H9 (cell line): ENCODE data around the gene MEFV. TPM values are rescaled to one million over a fixed set of nuclear protein-coding genes. Genes with fewer than 3 reads are reported as not detected.

Experiments used
- DNase-seq: peaks from one replicate; pipeline ENCODE4 v3.0.0-alpha.2; 2017
- H2AFZ ChIP-seq: one replicate; pipeline ENCODE4 v1.6.1; 2013; ENCODE audit warnings: mild to moderate bottlenecking, low read length, control low read depth, moderate library complexity
- H2AK5ac ChIP-seq: 2 replicates; pipeline ENCODE4 v1.6.1; 2013; ENCODE audit warnings: low read length, control low read depth, mixed read lengths; ENCODE audit not compliant: insufficient read length
- H2BK120ac ChIP-seq: one replicate; pipeline ENCODE4 v1.6.1; 2013; ENCODE audit warnings: low read depth, mild to moderate bottlenecking, low read length, control low read depth, inconsistent platforms; ENCODE audit not compliant: poor library complexity, severe bottlenecking
- H2BK12ac ChIP-seq: 2 replicates; pipeline ENCODE4 v1.6.1; 2013; ENCODE audit warnings: low read length, control low read depth, mixed read lengths, low read depth; ENCODE audit not compliant: insufficient read length
- H2BK15ac ChIP-seq: 2 replicates; pipeline ENCODE4 v1.6.1; 2013; ENCODE audit warnings: low read depth, low read length, control low read depth
- H2BK20ac ChIP-seq: one replicate; pipeline ENCODE4 v1.6.1; 2013; ENCODE audit warnings: low read depth, mild to moderate bottlenecking, low read length, control low read depth, inconsistent platforms; ENCODE audit not compliant: poor library complexity, severe bottlenecking
- H2BK5ac ChIP-seq: 2 replicates; pipeline ENCODE4 v1.6.1; 2013; ENCODE audit warnings: low read length, control low read depth, mixed read lengths; ENCODE audit not compliant: insufficient read length
- H3K14ac ChIP-seq: 2 replicates; pipeline ENCODE4 v1.6.1; 2013; ENCODE audit warnings: low read length, control low read depth; ENCODE audit not compliant: insufficient read depth
- H3K18ac ChIP-seq: 2 replicates; pipeline ENCODE4 v1.6.1; 2013; ENCODE audit warnings: low read depth, mild to moderate bottlenecking, mixed read lengths, low read length, control low read depth; ENCODE audit not compliant: insufficient read length
- H3K23ac ChIP-seq: 2 replicates; pipeline ENCODE4 v1.6.1; 2013; ENCODE audit warnings: low read length, control low read depth, mixed read lengths, low read depth; ENCODE audit not compliant: insufficient read length
- H3K23me2 ChIP-seq: 2 replicates; pipeline ENCODE4 v1.6.1; 2013; ENCODE audit warnings: low read depth, mild to moderate bottlenecking, mixed read lengths, low read length, control low read depth; ENCODE audit not compliant: insufficient read length, poor library complexity, severe bottlenecking
- H3K27ac ChIP-seq: 2 replicates; pipeline ENCODE4 v1.5.1; 2013; ENCODE audit warnings: low read length, control low read depth, mixed read lengths, low read depth; ENCODE audit not compliant: insufficient read length
- H3K27me3 ChIP-seq: 2 replicates; pipeline ENCODE4 v1.6.1; 2013; ENCODE audit warnings: low read length, control low read depth, inconsistent platforms; ENCODE audit not compliant: insufficient read depth
- H3K4ac ChIP-seq: 2 replicates; pipeline ENCODE4 v1.6.1; 2013; ENCODE audit warnings: low read depth, mild to moderate bottlenecking, control low read depth, inconsistent platforms, low read length, moderate library complexity
- H3K4me1 ChIP-seq: 2 replicates; pipeline ENCODE4 v1.6.1; 2013; ENCODE audit warnings: low read length, control low read depth, inconsistent platforms; ENCODE audit not compliant: insufficient read depth
- H3K4me2 ChIP-seq: 2 replicates; pipeline ENCODE4 v1.6.1; 2013; ENCODE audit warnings: low read length, control low read depth, mixed read lengths; ENCODE audit not compliant: insufficient read length, insufficient read depth
- H3K56ac ChIP-seq: 2 replicates; pipeline ENCODE4 v1.6.1; 2013; ENCODE audit warnings: low read depth, mild to moderate bottlenecking, mixed read lengths, low read length, control low read depth; ENCODE audit not compliant: insufficient read length
- H3K79me1 ChIP-seq: 2 replicates; pipeline ENCODE4 v1.6.1; 2013; ENCODE audit warnings: low read depth, mild to moderate bottlenecking, moderate library complexity, low read length, control low read depth, inconsistent platforms; ENCODE audit not compliant: insufficient read depth, poor library complexity, severe bottlenecking
- H3K79me2 ChIP-seq: 2 replicates; pipeline ENCODE4 v1.6.1; 2013; ENCODE audit warnings: low read length, control low read depth, inconsistent platforms; ENCODE audit not compliant: insufficient read depth
- H3K9ac ChIP-seq: 2 replicates; pipeline ENCODE4 v1.6.1; 2013; ENCODE audit warnings: low read length, control low read depth, mixed read lengths; ENCODE audit not compliant: insufficient read length; ENCODE audit errors: extremely low read depth
- H3K9me3 ChIP-seq: one replicate; pipeline ENCODE4 v1.6.1; 2013; ENCODE audit warnings: low read depth, low read length, inconsistent platforms; ENCODE audit not compliant: control insufficient read depth
- H3T11ph ChIP-seq: one replicate; pipeline ENCODE4 v1.6.1; 2013; ENCODE audit warnings: mild to moderate bottlenecking, low read length, control low read depth, inconsistent platforms
- H4K20me1 ChIP-seq: one replicate; pipeline ENCODE4 v1.6.1; 2013; ENCODE audit not compliant: control insufficient read depth, insufficient read length, insufficient read depth
- H4K5ac ChIP-seq: 2 replicates; pipeline ENCODE4 v1.6.1; 2013; ENCODE audit warnings: low read depth, mild to moderate bottlenecking, mixed read lengths, low read length, control low read depth; ENCODE audit not compliant: insufficient read length
- H4K8ac ChIP-seq: replicated peaks from 2 replicates; pipeline ENCODE4 v1.6.1; 2013; ENCODE audit warnings: low read length, control low read depth, mixed read lengths, low read depth; ENCODE audit not compliant: insufficient read length
- H4K91ac ChIP-seq: 2 replicates; pipeline ENCODE4 v1.6.1; 2013; ENCODE audit warnings: low read depth, mild to moderate bottlenecking, moderate library complexity, mixed read lengths, low read length, control low read depth; ENCODE audit not compliant: insufficient read length
- H3K27ac Mint-ChIP-seq, 3 experiments: 2 replicates in 2 of 3; 3 replicates in 1 of 3; pipeline ENCODE4 v1.8.0; 2020 to 2021; ENCODE audit warnings: mixed read lengths in 3 of 3, mild to moderate bottlenecking in 1 of 3, moderate library complexity in 1 of 3
- H3K27me3 Mint-ChIP-seq: 2 replicates; pipeline ENCODE4 v1.8.0; 2021; ENCODE audit warnings: low read depth, mild to moderate bottlenecking, moderate library complexity, mixed read lengths
- H3K36me3 Mint-ChIP-seq, 3 experiments: 2 replicates in 2 of 3; 3 replicates in 1 of 3; pipeline ENCODE4 v1.8.0; 2020 to 2021; ENCODE audit warnings: low read depth in 3 of 3, mixed read lengths in 3 of 3; ENCODE audit not compliant: insufficient read depth in 1 of 3
- H3K4me1 Mint-ChIP-seq, 2 experiments: 2 replicates each; pipeline ENCODE4 v1.8.0; 2020; ENCODE audit warnings: mixed read lengths in 2 of 2
- H3K4me3 Mint-ChIP-seq, 2 experiments: 2 replicates in 1 of 2; 3 replicates in 1 of 2; pipeline ENCODE4 v1.8.0; 2020 to 2021; ENCODE audit warnings: mild to moderate bottlenecking in 2 of 2, mixed read lengths in 2 of 2, moderate library complexity in 1 of 2
- H3K9me3 Mint-ChIP-seq, 2 experiments: 2 replicates in 1 of 2; 3 replicates in 1 of 2; pipeline ENCODE4 v1.8.0; 2020; ENCODE audit warnings: mild to moderate bottlenecking in 2 of 2, mixed read lengths in 2 of 2, moderate library complexity in 1 of 2
- WGBS: extraction: QIAGEN DNeasy Blood & Tissue Kit; methylation state at CpG from one replicate; pipeline ENCODE4 v1.1.7; 2013; ENCODE audit warnings: missing lambda C conversion rate, low lambda C conversion rate, mixed read lengths; ENCODE audit not compliant: insufficient read length; ENCODE audit errors: extremely low coverage; 5-methylcytosine and 5-hydroxymethylcytosine counted together
- total RNA-seq: library from RNA; stranded (reverse); gene quantifications from 2 replicates; pipeline ENCODE4 v1.2.1, GENCODE V29; 2021
- TF ChIP-seq, protein P1 (sequence below): fragments of 200-600 bp; sonication (generic); conservative IDR thresholded peaks from 3 replicates; pipeline ENCODE4 v1.8.0; 2021; ENCODE audit warnings: antibody characterized with exemption, mild to moderate bottlenecking

MEFV gene
- total RNA-seq, 1 experiment from 2014 or later, result not detected

GRCh38 chr16:3268294-3268693 lies 11.9 kb upstream of the MEFV start:
- Histone ChIP-seq H3K23ac (no peak overlapping the region), H4K8ac (no peak overlapping the region), H3K27ac (no peak overlapping the region), H3K27me3 (no peaks in the 10 kb centered on the region), H3K14ac (no peak overlapping the region), H3K4ac (no peak overlapping the region), H2BK20ac (no peak overlapping the region), H4K20me1 (no peaks in the 10 kb centered on the region), H3K4me2 (no peak overlapping the region), H2BK5ac (no peak overlapping the region), H3K9me3 (no peaks in the 10 kb centered on the region), H2BK15ac (no peak overlapping the region), H3K4me1 (no peaks in the 10 kb centered on the region), H4K5ac (no peak overlapping the region), H3K23me2 (peaks cover 3% of the 10 kb centered on the region), H3K79me1 (no peaks in the 10 kb centered on the region), H2BK120ac (no peak overlapping the region), H2AFZ (no peak overlapping the region), H3K79me2 (no peaks in the 10 kb centered on the region), H2AK5ac (no peak overlapping the region), H2BK12ac (no peak overlapping the region), H4K91ac (no peak overlapping the region), H3K18ac (no peak overlapping the region), H3K56ac (no peak overlapping the region), H3T11ph (no peak overlapping the region), H3K9ac (no peak overlapping the region)
- WGBS, result no CpG with 5 or more reads among the region's 1 CpG
- TF ChIP-seq, protein P1, sequence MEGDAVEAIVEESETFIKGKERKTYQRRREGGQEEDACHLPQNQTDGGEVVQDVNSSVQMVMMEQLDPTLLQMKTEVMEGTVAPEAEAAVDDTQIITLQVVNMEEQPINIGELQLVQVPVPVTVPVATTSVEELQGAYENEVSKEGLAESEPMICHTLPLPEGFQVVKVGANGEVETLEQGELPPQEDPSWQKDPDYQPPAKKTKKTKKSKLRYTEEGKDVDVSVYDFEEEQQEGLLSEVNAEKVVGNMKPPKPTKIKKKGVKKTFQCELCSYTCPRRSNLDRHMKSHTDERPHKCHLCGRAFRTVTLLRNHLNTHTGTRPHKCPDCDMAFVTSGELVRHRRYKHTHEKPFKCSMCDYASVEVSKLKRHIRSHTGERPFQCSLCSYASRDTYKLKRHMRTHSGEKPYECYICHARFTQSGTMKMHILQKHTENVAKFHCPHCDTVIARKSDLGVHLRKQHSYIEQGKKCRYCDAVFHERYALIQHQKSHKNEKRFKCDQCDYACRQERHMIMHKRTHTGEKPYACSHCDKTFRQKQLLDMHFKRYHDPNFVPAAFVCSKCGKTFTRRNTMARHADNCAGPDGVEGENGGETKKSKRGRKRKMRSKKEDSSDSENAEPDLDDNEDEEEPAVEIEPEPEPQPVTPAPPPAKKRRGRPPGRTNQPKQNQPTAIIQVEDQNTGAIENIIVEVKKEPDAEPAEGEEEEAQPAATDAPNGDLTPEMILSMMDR, result no peak
- H3K36me3 Mint-ChIP-seq, result no peaks in the 10 kb centered on the region
- H3K4me1 Mint-ChIP-seq, result peaks cover 3% of the 10 kb centered on the region in 2 experiments
- H3K27ac Mint-ChIP-seq, result no peak overlapping the region
- H3K9me3 Mint-ChIP-seq, result peaks cover 40 to 55% of the 10 kb centered on the region in 2 experiments
- no peak for DNase-seq
- H3K4me3 Mint-ChIP-seq, result no peak overlapping the region
- H3K27me3 Mint-ChIP-seq, result peaks cover 19% of the 10 kb centered on the region
